ENCODE measurements around the gene TAGLN.

The TAGLN gene

DNA sequence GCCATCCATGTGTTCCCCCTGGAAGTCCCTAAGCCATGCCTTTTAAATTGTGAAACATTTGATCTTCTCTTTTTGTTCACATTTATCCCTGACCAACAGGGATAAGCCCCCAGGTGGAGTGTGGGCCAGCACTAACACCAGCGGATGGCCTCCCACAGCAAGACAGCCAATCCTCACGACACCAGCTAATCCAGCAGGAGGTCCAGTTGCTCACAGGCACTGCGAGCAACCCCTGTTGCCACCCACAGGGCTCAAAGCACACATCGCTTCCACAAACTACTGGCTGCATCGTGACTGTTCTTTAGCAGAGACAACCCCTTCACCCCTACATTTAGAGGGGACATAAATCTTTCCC lies 30.7 kb downstream of the TAGLN start:
- in situ Hi-C loops (cut with MboI; ENCODE audit: low sequenced_read_pairs), result no loop called here

GRCh38 chr11:117230286-117230961 lies 31.3 kb downstream of the TAGLN start:
- in situ Hi-C loops (cut with MboI; ENCODE audit: low sequenced_read_pairs), result no loop called here

DNA sequence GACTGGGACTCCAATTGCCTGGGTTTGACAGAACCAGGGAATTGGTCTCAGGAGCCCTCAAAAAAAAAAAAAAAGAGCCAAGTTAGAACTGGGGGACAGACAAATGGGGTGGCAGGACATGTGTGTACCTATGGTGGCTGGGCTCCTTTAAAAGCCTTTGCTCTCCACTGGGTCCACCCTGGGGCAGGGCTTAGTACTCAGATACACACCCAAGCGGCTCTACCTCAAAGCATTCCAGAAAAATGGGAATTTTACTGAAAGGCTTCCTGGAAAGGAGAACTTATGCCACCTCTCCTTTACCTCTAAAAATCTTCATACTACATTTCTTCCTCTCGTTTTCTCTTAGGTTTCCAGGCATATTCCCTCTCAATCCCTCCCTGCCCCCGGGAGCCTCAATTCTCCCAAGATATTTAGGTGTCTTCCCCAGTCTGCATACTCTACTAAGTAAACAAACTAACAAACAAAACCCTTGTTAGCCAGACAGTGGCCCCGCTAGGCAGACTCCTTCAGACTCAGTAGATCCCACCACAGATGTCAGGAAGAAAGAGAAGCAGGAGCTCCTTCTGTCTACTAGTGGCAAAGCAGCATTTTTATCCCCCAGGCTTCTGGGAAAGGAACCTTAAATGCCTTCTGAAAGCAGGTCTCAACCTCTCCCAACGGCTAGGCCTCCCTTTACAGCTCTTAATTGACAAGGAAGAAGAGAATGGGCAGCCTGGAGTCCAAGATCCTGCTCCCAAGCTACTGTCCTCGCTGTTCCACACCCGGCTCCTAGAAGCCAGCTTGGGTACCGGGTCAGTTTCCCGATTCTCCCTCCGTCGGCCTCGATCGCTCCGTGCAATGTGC lies 32.0 kb downstream of the TAGLN start:
- in situ Hi-C loops (cut with MboI; ENCODE audit: low sequenced_read_pairs), result no loop called here

GRCh38 chr11:117231842-117232091 lies 32.6 kb downstream of the TAGLN start, which contains the start of gene PCSK7:
Gene PCSK7, minus strand, starts transcription at chr11:117232073. Its CDS starts 2,229 bp downstream, at chr11:117229844.
- in situ Hi-C loops (cut with MboI; ENCODE audit: low sequenced_read_pairs), result no loop called here

DNA sequence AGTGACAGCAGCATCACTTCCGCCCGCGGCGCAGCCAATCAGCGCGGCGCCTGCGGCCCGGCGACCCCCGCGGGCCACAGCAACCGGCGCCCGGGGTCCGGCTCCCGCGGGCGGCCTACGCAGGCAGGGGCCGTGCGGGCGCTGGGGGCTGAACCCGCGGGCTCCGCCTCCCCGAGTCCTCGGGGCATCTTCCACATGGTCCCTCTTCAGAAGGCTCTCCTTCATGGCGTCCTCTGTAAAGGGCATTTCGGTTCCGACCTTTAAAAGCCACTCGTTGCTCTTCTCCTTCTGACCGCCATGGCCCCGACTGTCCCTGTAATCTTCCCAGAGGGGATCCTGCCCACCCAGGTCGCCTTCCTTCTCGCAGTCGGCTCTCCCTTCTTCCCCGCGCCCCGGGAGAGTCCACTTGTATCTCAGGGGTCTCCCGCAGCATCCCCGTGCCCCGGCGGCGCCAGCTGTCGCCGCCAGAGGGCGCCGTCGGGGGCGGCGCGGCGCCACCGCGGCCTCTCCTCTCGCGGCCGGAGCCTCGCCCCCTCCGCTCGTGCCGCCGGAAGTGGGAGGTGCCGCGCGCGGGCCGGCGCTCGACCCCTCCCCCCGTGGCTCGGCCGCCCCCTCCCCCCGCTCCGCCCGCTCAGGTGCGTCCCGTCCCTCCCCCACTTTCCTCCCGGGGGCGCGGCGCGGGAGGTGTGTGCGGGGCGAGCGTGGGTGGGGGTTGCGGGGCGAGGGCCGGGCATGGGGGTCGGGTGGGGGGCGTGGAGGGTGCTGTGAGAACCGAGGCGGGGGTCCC lies 33.1 kb downstream of the TAGLN start, which contains the start of gene RNF214:
TSS of gene RNF214 (plus strand) at position 580 of the 787 bp plus-strand sequence. CDS start 1,602 bp downstream, outside the sequence.
- in situ Hi-C loops (cut with MboI; ENCODE audit: low sequenced_read_pairs), result no loop called here

- in situ Hi-C loops (cut with MboI; ENCODE audit: low sequenced_read_pairs), result no loop called here
Measured at GRCh38 chr11:117232911-117233409, 33.8 kb downstream of the TAGLN start.

GRCh38 chr11:117238221-117238620 lies 39.1 kb downstream of the TAGLN start:
- in situ Hi-C loops (cut with MboI; ENCODE audit: low sequenced_read_pairs), result no loop called here

DNA sequence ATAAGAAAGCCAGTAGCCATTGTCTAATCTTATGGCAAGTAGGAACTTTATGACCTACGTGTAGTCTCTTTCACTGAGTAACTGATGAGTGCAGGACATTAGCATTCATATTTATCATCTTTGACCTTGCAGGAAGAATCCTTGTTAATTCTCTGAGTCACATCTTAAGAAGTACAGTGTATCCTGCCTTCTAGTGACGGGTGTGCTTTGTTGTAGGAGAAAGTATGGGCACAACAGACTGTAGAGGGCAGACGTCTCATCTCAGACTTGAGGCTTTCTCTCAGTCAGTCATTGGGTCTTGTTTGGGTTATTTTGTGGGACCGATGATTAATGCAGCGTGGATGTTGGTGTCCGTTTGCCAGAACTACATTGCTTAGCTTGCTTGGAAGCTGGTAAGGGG lies 40.1 kb downstream of the TAGLN start:
- in situ Hi-C loops (cut with MboI; ENCODE audit: low sequenced_read_pairs), result no loop called here

DNA sequence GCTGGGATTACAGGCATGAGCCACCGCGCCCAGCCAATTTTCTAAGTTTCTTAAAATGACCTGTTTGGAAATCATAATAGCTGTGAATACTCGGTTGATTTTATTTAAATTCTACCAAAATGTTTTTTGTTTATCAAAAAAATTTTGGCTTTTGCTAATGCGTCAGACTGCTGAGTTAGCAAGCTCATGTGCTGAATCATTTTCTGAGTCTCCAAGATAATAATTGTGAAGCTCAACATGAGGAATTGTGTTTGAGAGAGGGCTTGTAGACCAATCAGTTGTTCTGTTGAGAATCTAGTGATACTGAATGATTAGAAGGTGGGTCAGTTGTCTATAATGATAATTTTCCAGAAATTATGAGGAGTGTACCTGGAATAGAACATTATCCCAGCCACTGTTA lies 49.2 kb downstream of the TAGLN start:
- in situ Hi-C loops (cut with MboI; ENCODE audit: low sequenced_read_pairs), result no loop called here

GRCh38 chr11:117249571-117249970 lies 50.4 kb downstream of the TAGLN start:
- in situ Hi-C loops (cut with MboI; ENCODE audit: low sequenced_read_pairs), result no loop called here

DNA sequence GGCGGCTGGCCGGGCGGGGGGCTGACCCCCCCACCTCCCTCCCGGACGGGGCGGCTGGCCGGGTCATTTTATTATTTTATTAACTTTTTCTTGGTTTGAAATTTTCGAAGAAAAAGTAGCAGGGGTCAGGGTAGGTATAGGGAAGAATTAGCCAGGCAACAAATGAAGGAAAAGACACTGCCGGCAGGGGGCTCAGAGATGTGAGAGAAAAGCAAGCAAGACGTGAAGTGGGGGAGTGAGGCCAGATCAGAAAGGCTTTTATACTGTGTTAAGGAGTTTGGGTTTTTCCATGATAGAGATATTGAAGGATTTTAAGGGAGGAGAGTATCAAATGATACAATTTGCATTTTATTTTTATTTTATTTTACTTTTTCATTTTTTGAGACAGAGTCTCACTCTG lies 52.3 kb downstream of the TAGLN start:
- in situ Hi-C loops (cut with MboI; ENCODE audit: low sequenced_read_pairs), result no loop called here

- in situ Hi-C loops (cut with MboI; ENCODE audit: low sequenced_read_pairs), result no loop called here
Measured at GRCh38 chr11:117255966-117256365, 56.8 kb downstream of the TAGLN start.

- in situ Hi-C loops (cut with MboI; ENCODE audit: low sequenced_read_pairs), result no loop called here
Measured at GRCh38 chr11:117256573-117256972, 57.4 kb downstream of the TAGLN start.

Data from HL-60/S4 (cell line).